Peyer's patch (tissue), 4 donors: Measurements from ENCODE around the gene GLTP. TPM values are rescaled to one million over a fixed set of nuclear protein-coding genes. Genes with fewer than 3 reads are reported as not detected.
"Not testable (repeated sequence)": the region's sequence is repeated elsewhere in the genome, so short reads cannot be mapped to it uniquely, and the experiment has no call there.

Source experiments
- DNase-seq, 3 donors: peaks; one replicate each; pipeline ENCODE4 v3.0.0-alpha.2; 2017 to 2019
- H3K27ac ChIP-seq, 4 donors: fragments of 200-600 bp; sonication (generic); one replicate each; pipeline ENCODE4 v1.5.1; 2016 to 2019
- H3K27me3 ChIP-seq, 2 donors: fragments of 200-600 bp; sonication (generic); one replicate each; pipeline ENCODE4 v1.5.1; 2019
- H3K36me3 ChIP-seq, 3 donors: fragments of 200-600 bp; sonication (generic); one replicate each; pipeline ENCODE4 v1.5.1; 2016 to 2019
- H3K4me1 ChIP-seq, 4 donors: fragments of 200-600 bp; sonication (generic); one replicate each; pipeline ENCODE4 v1.5.1; 2016 to 2019
- H3K4me3 ChIP-seq, 4 donors: fragments of 200-600 bp; sonication (generic); 1 replicate in 3 of 4; 2 replicates in 1 of 4; pipeline ENCODE4 v1.5.1; 2016 to 2019; ENCODE audit warnings: mild to moderate bottlenecking in 1 of 4
- H3K9me3 ChIP-seq, 4 donors: fragments of 200-600 bp; sonication (generic); one replicate each; pipeline ENCODE4 v1.5.1; 2016 to 2019; ENCODE audit warnings: mild to moderate bottlenecking in 1 of 4
- CTCF ChIP-seq, 6 experiments: fragments of 450-650 bp in 4 of 6; fragments of 200-600 bp in 2 of 6; sonication (generic) in 1 of 6; IDR thresholded peaks; one replicate each; pipeline ENCODE4 v1.5.1; 2017 to 2019; ENCODE audit warnings: antibody characterized with exemption in 6 of 6, mild to moderate bottlenecking in 3 of 6, moderate library complexity in 1 of 6
- POLR2A ChIP-seq, 2 donors: fragments of 450-650 bp; IDR thresholded peaks; one replicate each; pipeline ENCODE4 v1.5.1; 2017; ENCODE audit warnings: antibody characterized with exemption in 2 of 2, mild to moderate bottlenecking in 2 of 2, moderate library complexity in 2 of 2
- total RNA-seq, 4 donors: library from RNA; depleted of rRNA; stranded (reverse); fragments of >200 nt; gene quantifications; one replicate each; pipeline ENCODE4 v1.1.0, GENCODE V29; 2016

GLTP gene
- total RNA-seq: 100 to 1,000 TPM in 3 of 4 donors, 10 to 100 TPM in 1; 27.2 to 149 (median 141) TPM

GRCh38 chr12:109880043-109880931 lies at the start of gene GLTP:
GLTP (minus strand) TSS chr12:109880541; CDS start chr12:109880374, 167 bp downstream.
- Histone ChIP-seq H3K27me3 (no peaks in the 10 kb centered on the region), H3K9me3 (no peaks in the 10 kb centered on the region), H3K4me3 (peak within 1 kb of the TSS; percentile 68 to 93 (median 81)), H3K4me1 (peaks cover 3 to 29% (median 15%) of the 10 kb centered on the region in 4 donors), H3K27ac (peak within 1 kb of the TSS; percentile 75 to 88 (median 82)), H3K36me3 (no peaks in the 10 kb centered on the region)
- TF ChIP-seq POLR2A (IDR thresholded peaks at IDR 0.05): peak; percentile 34 to 50
- TF ChIP-seq CTCF (IDR thresholded peaks at IDR 0.05): peak; percentile 27 to 99 (median 87)
- peak; percentile 84 to 93 (median 93) for DNase-seq

GRCh38 chr12:109929326-109929725 lies 49.0 kb upstream of the GLTP start:
- DNase-seq, H3K27ac ChIP-seq, H3K4me3 ChIP-seq, H3K4me1 ChIP-seq, H3K9me3 ChIP-seq, H3K27me3 ChIP-seq: not testable (repeated sequence)
- H3K36me3 ChIP-seq: peaks cover 0 to 59% (median 0%) of the 10 kb centered on the region in 3 donors

- Histone ChIP-seq H3K4me1 (no peaks in the 10 kb centered on the region), H3K36me3 (peaks cover 0 to 51% (median 0%) of the 10 kb centered on the region in 3 donors), H3K27ac (no peak overlapping the region), H3K9me3 (no peaks in the 10 kb centered on the region), H3K4me3 (no peak overlapping the region), H3K27me3 (no peaks in the 10 kb centered on the region)
- TF ChIP-seq POLR2A (IDR thresholded peaks at IDR 0.05) (no peak), CTCF (IDR thresholded peaks at IDR 0.05) (no peak)
- peak in 1 of 3 donors; percentile 30 for DNase-seq
Observed at GRCh38 chr12:109928058-109928656, 47.8 kb upstream of the GLTP start.

- no peaks in the 10 kb centered on the region for H3K27me3 ChIP-seq
- H3K4me1 ChIP-seq: no peaks in the 10 kb centered on the region
- no peak overlapping the region for H3K27ac ChIP-seq
- H3K36me3 ChIP-seq: peaks cover 0 to 50% (median 0%) of the 10 kb centered on the region in 3 donors
- TF ChIP-seq CTCF (IDR thresholded peaks at IDR 0.05) (peak in 5 of 6 experiments; percentile 31 to 70 (median 62)), POLR2A (IDR thresholded peaks at IDR 0.05) (no peak)
- no peak overlapping the region for H3K4me3 ChIP-seq
- peak in 1 of 3 donors; percentile 73 for DNase-seq
- H3K9me3 ChIP-seq: no peaks in the 10 kb centered on the region
Observed at GRCh38 chr12:109927622-109928021, 47.3 kb upstream of the GLTP start.

GRCh38 chr12:109926488-109927210 lies 46.3 kb upstream of the GLTP start:
- Histone ChIP-seq H3K36me3 (peaks cover 0 to 47% (median 0%) of the 10 kb centered on the region in 3 donors), H3K27ac (no peak overlapping the region), H3K4me3 (no peak overlapping the region), H3K9me3 (no peaks in the 10 kb centered on the region), H3K4me1 (no peaks in the 10 kb centered on the region), H3K27me3 (no peaks in the 10 kb centered on the region)
- peak in 1 of 3 donors; percentile 34 for DNase-seq
- TF ChIP-seq POLR2A (IDR thresholded peaks at IDR 0.05) (no peak), CTCF (IDR thresholded peaks at IDR 0.05) (no peak)
